Nephron progenitor cell (in vitro differentiated cells): Measurements from ENCODE around the gene SENP1.
A peak's percentile ranks its signal among the peaks of the same experiment; 100 is the strongest.
"Not testable (repeated sequence)": the region's sequence is repeated elsewhere in the genome, so short reads cannot be mapped to it uniquely, and the experiment has no call there.

ENCODE experiments used
- DNase-seq: peaks from one replicate; pipeline ENCODE4 v3.0.0; 2021
- H3K27ac Mint-ChIP-seq: 2 replicates; pipeline ENCODE4 v1.8.0; 2021; ENCODE audit warnings: mild to moderate bottlenecking, moderate library complexity, mixed read lengths
- H3K27me3 Mint-ChIP-seq: 2 replicates; pipeline ENCODE4 v1.8.0; 2021; ENCODE audit warnings: mild to moderate bottlenecking, low read depth, mixed read lengths; ENCODE audit not compliant: poor library complexity
- H3K36me3 Mint-ChIP-seq: 2 replicates; pipeline ENCODE4 v1.8.0; 2021; ENCODE audit warnings: low read depth, mixed read lengths
- H3K4me1 Mint-ChIP-seq: 2 replicates; pipeline ENCODE4 v1.8.0; 2021; ENCODE audit warnings: mixed read lengths
- H3K4me3 Mint-ChIP-seq: 2 replicates; pipeline ENCODE4 v1.8.0; 2021; ENCODE audit warnings: mild to moderate bottlenecking, moderate library complexity, mixed read lengths
- H3K9me3 Mint-ChIP-seq: 2 replicates; pipeline ENCODE4 v1.8.0; 2021; ENCODE audit warnings: mild to moderate bottlenecking, moderate library complexity, mixed read lengths
- CTCF ChIP-seq: fragments of 200-600 bp; sonication (generic); IDR thresholded peaks from 2 replicates; pipeline ENCODE4 v1.5.0; 2021; ENCODE audit warnings: antibody characterized with exemption

The SENP1 gene

GRCh38 chr12:48125985-48126384 is 20.1 kb upstream of the SENP1 start:
- Mint-ChIP-seq H3K27ac (no peak overlapping the region), H3K4me3 (no peak overlapping the region), H3K4me1 (peaks cover 14% of the 10 kb centered on the region), H3K9me3 (no peaks in the 10 kb centered on the region), H3K27me3 (peaks cover 2% of the 10 kb centered on the region), H3K36me3 (peaks cover 82% of the 10 kb centered on the region)
- no peak for DNase-seq
- TF ChIP-seq CTCF = no peak

- H3K4me3 Mint-ChIP-seq, H3K9me3 Mint-ChIP-seq, DNase-seq, H3K27ac Mint-ChIP-seq, H3K27me3 Mint-ChIP-seq: not testable (repeated sequence)
- Mint-ChIP-seq H3K4me1 (peaks cover 19% of the 10 kb centered on the region), H3K36me3 (peaks cover 78% of the 10 kb centered on the region)
These were observed 19.7 kb upstream of the SENP1 start for GRCh38 chr12:48125542-48125941.

DNA sequence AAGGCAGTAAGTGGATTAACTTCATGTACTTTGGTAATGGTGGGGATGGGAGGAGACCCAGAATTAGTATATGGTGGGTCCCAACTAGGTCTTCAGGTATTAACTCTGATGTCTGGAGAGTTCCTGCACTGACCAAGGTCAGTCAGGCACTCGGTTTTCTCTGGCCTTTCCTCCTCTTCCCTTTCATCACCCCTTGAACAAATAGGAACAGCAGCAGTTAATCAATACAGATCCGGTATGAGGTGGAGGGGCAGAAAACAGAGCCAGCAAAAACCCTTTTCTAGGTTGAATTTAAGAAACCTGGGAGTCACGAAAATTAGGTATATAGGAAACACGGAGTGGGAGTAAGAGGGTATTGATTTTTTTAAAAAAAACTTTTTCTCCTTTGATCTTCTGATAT is 17.3 kb upstream of the SENP1 start:
- Mint-ChIP-seq H3K36me3 (peaks cover 57% of the 10 kb centered on the region), H3K27ac (no peak overlapping the region)

GRCh38 chr12:48122065-48122834 is 16.4 kb upstream of the SENP1 start:
- TF ChIP-seq CTCF = no peak
- Mint-ChIP-seq H3K36me3 (peaks cover 49% of the 10 kb centered on the region), H3K27me3 (peaks cover 2% of the 10 kb centered on the region), H3K4me3 (no peak overlapping the region), H3K9me3 (no peaks in the 10 kb centered on the region), H3K27ac (no peak overlapping the region), H3K4me1 (peaks cover 46% of the 10 kb centered on the region)
- no peak for DNase-seq

More for the DNA sequence above, 17.3 kb upstream of the SENP1 start:
- no peak for TF ChIP-seq CTCF
- DNase-seq = no peak
- no peak overlapping the region for H3K4me3 Mint-ChIP-seq
- H3K4me1 Mint-ChIP-seq = peaks cover 38% of the 10 kb centered on the region
- peaks cover 2% of the 10 kb centered on the region for H3K27me3 Mint-ChIP-seq
- H3K9me3 Mint-ChIP-seq = no peaks in the 10 kb centered on the region

- TF ChIP-seq CTCF = no peak
- peaks cover 5% of the 10 kb centered on the region for H3K27me3 Mint-ChIP-seq
- no peaks in the 10 kb centered on the region for H3K9me3 Mint-ChIP-seq
- H3K4me1 Mint-ChIP-seq = peaks cover 46% of the 10 kb centered on the region
- no peak overlapping the region for H3K27ac Mint-ChIP-seq
- H3K36me3 Mint-ChIP-seq = peaks cover 42% of the 10 kb centered on the region
- DNase-seq = no peak
- H3K4me3 Mint-ChIP-seq = no peak overlapping the region
These were observed 15.6 kb upstream of the SENP1 start for GRCh38 chr12:48121522-48121921.

DNA sequence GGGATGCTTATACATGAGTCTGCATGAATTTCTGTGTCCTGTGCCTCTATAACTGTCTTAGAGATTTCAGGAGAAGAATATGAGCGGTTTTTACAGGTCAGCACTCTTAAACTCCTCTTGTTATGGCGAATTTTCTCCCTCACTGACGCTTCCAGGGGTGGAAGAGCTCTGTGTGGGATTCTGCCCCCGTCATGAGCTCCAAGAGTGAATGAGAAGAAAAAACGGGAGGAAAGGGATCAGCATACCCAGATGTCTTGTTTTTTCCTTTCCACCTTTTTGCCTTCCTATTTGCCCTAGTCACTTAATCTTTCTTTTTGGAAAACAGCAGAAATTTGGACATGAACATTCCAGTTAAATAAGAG is 13.9 kb upstream of the SENP1 start:
- Mint-ChIP-seq H3K27ac (no peak overlapping the region), H3K36me3 (peaks cover 28% of the 10 kb centered on the region), H3K27me3 (peaks cover 5% of the 10 kb centered on the region), H3K9me3 (no peaks in the 10 kb centered on the region), H3K4me3 (peak overlapping the region; percentile 97), H3K4me1 (peaks cover 46% of the 10 kb centered on the region)
- TF ChIP-seq CTCF = no peak
- no peak for DNase-seq
